ENCODE measurements around the gene PPM1L.
A peak's percentile ranks its signal among the peaks of the same experiment; 100 is the strongest.

- TF ChIP-seq, protein P1, sequence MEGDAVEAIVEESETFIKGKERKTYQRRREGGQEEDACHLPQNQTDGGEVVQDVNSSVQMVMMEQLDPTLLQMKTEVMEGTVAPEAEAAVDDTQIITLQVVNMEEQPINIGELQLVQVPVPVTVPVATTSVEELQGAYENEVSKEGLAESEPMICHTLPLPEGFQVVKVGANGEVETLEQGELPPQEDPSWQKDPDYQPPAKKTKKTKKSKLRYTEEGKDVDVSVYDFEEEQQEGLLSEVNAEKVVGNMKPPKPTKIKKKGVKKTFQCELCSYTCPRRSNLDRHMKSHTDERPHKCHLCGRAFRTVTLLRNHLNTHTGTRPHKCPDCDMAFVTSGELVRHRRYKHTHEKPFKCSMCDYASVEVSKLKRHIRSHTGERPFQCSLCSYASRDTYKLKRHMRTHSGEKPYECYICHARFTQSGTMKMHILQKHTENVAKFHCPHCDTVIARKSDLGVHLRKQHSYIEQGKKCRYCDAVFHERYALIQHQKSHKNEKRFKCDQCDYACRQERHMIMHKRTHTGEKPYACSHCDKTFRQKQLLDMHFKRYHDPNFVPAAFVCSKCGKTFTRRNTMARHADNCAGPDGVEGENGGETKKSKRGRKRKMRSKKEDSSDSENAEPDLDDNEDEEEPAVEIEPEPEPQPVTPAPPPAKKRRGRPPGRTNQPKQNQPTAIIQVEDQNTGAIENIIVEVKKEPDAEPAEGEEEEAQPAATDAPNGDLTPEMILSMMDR (IDR thresholded peaks at IDR 0.05; ENCODE audit: insufficient read depth, low read length), result peak; percentile 85
- TF ChIP-seq GABPA (IDR thresholded peaks at IDR 0.05; ENCODE audit: low read depth) (no peak), POLR2AphosphoS5 (IDR thresholded peaks at IDR 0.05; ENCODE audit: low read depth) (no peak), REST (IDR thresholded peaks at IDR 0.05; ENCODE audit: insufficient replicate concordance, low read depth) (no peak), SPI1 (IDR thresholded peaks at IDR 0.05; ENCODE audit: borderline replicate concordance, low read depth) (no peak)
Observed at GRCh38 chr3:160921020-160921635, 165.1 kb downstream of the PPM1L start.
